GM12878 (cell line): ENCODE measurements around the gene LIPE.

Experiments
- CREB1 ChIP-seq: IDR thresholded peaks from 2 replicates; pipeline ENCODE4 v1.6.1; 2012; ENCODE audit warnings: low read depth, mild to moderate bottlenecking, inconsistent platforms
- HDAC2 ChIP-seq: fragments of 200-600 bp; sonication (generic); IDR thresholded peaks from 2 replicates; pipeline ENCODE4 v1.6.1; 2017
- HDGF ChIP-seq: fragments of 450-650 bp; IDR thresholded peaks from 2 replicates; pipeline ENCODE4 v1.6.1; 2016; ENCODE audit warnings: antibody characterized with exemption
- POLR2A ChIP-seq: IDR thresholded peaks from 2 replicates; pipeline ENCODE4 v1.6.1; 2011; ENCODE audit warnings: low read depth, mild to moderate bottlenecking, low read length
- POLR2AphosphoS5 ChIP-seq: IDR thresholded peaks from 2 replicates; pipeline ENCODE4 v1.6.1; 2011; ENCODE audit warnings: mild to moderate bottlenecking, low read length, inconsistent platforms
- POU2F2 ChIP-seq: IDR thresholded peaks from 3 replicates; pipeline ENCODE4 v1.6.1; 2011; ENCODE audit warnings: low read depth, mild to moderate bottlenecking, low read length, borderline replicate concordance
- RAD21 ChIP-seq: IDR thresholded peaks from 2 replicates; pipeline ENCODE4 v1.6.1; 2011; ENCODE audit warnings: mild to moderate bottlenecking, low read depth, low read length, moderate library complexity; ENCODE audit not compliant: insufficient read depth
- TAF1 ChIP-seq: IDR thresholded peaks from 2 replicates; pipeline ENCODE4 v1.6.1; 2011; ENCODE audit warnings: mild to moderate bottlenecking, low read depth, low read length, borderline replicate concordance
- TF ChIP-seq, protein P1 (sequence below), 3 experiments: IDR thresholded peaks in 2 of 3; conservative IDR thresholded peaks in 1 of 3; 2 replicates each; pipeline ENCODE4 v1.5.1; 2011; ENCODE audit warnings: low read depth in 3 of 3, low read length in 3 of 3, mild to moderate bottlenecking in 3 of 3, control low read depth in 2 of 3, moderate library complexity in 2 of 3, inconsistent platforms in 1 of 3, mixed read lengths in 1 of 3; ENCODE audit not compliant: control insufficient read depth in 2 of 3, insufficient read depth in 1 of 3; ENCODE audit errors: extremely low read depth in 1 of 3
- TF ChIP-seq, protein P2 (sequence below): IDR thresholded peaks from 2 replicates; pipeline ENCODE4 v1.6.1; 2011; ENCODE audit warnings: borderline replicate concordance, low read depth, mild to moderate bottlenecking, moderate library complexity, mixed read lengths, low read length; ENCODE audit not compliant: insufficient read depth; ENCODE audit errors: extremely low read length
- TF ChIP-seq, protein P3 (sequence below): fragments of 450-650 bp; formaldehyde crosslinking; IDR thresholded peaks from 2 replicates; pipeline ENCODE4 v1.5.0; 2022; ENCODE audit warnings: mild to moderate bottlenecking, missing genetic modification characterization

DNA sequence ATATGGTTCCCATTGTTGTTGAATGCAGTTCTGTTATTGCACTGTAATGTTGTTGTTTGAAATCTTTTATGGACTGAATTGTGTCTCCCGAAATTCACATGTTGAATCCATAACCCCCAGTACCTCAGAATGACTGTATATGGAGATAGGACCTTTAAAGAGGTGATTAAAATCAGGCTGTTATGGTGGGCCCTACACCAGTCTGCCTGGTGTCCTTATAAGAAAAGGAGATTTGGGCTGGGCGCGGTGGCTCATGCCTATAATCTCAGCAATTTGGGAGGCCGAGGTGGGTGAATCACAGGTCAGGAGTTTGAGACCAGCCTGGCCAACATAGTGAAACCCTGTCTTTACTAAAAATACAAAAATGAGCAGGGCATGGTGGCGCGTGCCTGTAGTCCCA is 8.1 kb upstream of the LIPE start:
- TF ChIP-seq, protein P1, sequence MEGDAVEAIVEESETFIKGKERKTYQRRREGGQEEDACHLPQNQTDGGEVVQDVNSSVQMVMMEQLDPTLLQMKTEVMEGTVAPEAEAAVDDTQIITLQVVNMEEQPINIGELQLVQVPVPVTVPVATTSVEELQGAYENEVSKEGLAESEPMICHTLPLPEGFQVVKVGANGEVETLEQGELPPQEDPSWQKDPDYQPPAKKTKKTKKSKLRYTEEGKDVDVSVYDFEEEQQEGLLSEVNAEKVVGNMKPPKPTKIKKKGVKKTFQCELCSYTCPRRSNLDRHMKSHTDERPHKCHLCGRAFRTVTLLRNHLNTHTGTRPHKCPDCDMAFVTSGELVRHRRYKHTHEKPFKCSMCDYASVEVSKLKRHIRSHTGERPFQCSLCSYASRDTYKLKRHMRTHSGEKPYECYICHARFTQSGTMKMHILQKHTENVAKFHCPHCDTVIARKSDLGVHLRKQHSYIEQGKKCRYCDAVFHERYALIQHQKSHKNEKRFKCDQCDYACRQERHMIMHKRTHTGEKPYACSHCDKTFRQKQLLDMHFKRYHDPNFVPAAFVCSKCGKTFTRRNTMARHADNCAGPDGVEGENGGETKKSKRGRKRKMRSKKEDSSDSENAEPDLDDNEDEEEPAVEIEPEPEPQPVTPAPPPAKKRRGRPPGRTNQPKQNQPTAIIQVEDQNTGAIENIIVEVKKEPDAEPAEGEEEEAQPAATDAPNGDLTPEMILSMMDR (IDR thresholded peaks at IDR 0.05 in 2 of 3, conservative IDR thresholded peaks at IDR 0.05 in 1 of 3; ENCODE audit: control insufficient read depth in 2 of 3, extremely low read depth in 1 of 3, insufficient read depth in 1 of 3, low read depth in 3 of 3, low read length in 3 of 3): no peak
- TF ChIP-seq RAD21 (no peak), HDAC2 (no peak), POU2F2 (no peak), TAF1 (no peak), CREB1 (no peak), HDGF (no peak), POLR2A (no peak), POLR2AphosphoS5 (no peak)
- TF ChIP-seq, protein P2, sequence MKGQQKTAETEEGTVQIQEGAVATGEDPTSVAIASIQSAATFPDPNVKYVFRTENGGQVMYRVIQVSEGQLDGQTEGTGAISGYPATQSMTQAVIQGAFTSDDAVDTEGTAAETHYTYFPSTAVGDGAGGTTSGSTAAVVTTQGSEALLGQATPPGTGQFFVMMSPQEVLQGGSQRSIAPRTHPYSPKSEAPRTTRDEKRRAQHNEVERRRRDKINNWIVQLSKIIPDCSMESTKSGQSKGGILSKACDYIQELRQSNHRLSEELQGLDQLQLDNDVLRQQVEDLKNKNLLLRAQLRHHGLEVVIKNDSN: no peak
- TF ChIP-seq, protein P3, sequence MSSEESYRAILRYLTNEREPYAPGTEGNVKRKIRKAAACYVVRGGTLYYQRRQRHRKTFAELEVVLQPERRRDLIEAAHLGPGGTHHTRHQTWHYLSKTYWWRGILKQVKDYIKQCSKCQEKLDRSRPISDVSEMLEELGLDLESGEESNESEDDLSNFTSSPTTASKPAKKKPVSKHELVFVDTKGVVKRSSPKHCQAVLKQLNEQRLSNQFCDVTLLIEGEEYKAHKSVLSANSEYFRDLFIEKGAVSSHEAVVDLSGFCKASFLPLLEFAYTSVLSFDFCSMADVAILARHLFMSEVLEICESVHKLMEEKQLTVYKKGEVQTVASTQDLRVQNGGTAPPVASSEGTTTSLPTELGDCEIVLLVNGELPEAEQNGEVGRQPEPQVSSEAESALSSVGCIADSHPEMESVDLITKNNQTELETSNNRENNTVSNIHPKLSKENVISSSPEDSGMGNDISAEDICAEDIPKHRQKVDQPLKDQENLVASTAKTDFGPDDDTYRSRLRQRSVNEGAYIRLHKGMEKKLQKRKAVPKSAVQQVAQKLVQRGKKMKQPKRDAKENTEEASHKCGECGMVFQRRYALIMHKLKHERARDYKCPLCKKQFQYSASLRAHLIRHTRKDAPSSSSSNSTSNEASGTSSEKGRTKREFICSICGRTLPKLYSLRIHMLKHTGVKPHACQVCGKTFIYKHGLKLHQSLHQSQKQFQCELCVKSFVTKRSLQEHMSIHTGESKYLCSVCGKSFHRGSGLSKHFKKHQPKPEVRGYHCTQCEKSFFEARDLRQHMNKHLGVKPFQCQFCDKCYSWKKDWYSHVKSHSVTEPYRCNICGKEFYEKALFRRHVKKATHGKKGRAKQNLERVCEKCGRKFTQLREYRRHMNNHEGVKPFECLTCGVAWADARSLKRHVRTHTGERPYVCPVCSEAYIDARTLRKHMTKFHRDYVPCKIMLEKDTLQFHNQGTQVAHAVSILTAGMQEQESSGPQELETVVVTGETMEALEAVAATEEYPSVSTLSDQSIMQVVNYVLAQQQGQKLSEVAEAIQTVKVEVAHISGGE (CRISPR knock-in tag): no peak
